BJ (cell line): Measurements from ENCODE around the gene IDS. TPM values are rescaled to one million over a fixed set of nuclear protein-coding genes. Genes with fewer than 3 reads are reported as not detected.

Source experiments
- CTCF ChIA-PET: fragments of 350-600 bp; formaldehyde crosslinking; extraction: SDS; loops from one replicate; lab custom pipeline; 2021; ENCODE audit warnings: antibody characterized with exemption, inconsistent platforms; lab: Yijun Ruan, JAX
- POLR2A ChIA-PET: fragments of 300-600 bp; sonication (Branson Sonifier 250); formaldehyde crosslinking; extraction: SDS; loops from one replicate; lab custom pipeline; 2021; ENCODE audit warnings: antibody characterized with exemption; lab: Charles Lee
- DNase-seq: peaks from one replicate; pipeline ENCODE4 v3.0.0-alpha.2; 2011; ENCODE audit warnings: low read depth
- H3K27me3 ChIP-seq: 2 replicates; pipeline ENCODE4 v1.6.0; 2011; ENCODE audit warnings: low read length; ENCODE audit not compliant: control insufficient read depth, insufficient read depth
- H3K36me3 ChIP-seq: 2 replicates; pipeline ENCODE4 v1.5.1; 2011; ENCODE audit warnings: low read length; ENCODE audit not compliant: control insufficient read depth, insufficient read depth
- H3K4me3 ChIP-seq: 2 replicates; pipeline ENCODE4 v1.5.1; 2011; ENCODE audit warnings: low read depth, mild to moderate bottlenecking, control low read depth, low read length
- polyA plus RNA-seq: library from polyadenylated mRNA; depleted of rRNA; stranded (reverse); fragments of >200 nt; gene quantifications from 2 replicates; pipeline ENCODE4 v1.2.3, GENCODE V29; 2011
- TF ChIP-seq, protein P1 (sequence below): IDR thresholded peaks from 2 replicates; pipeline ENCODE4 v1.5.1; 2011; ENCODE audit warnings: low read depth, mild to moderate bottlenecking, control low read depth, inconsistent platforms, low read length, moderate library complexity; ENCODE audit not compliant: insufficient read depth

The IDS gene
- polyA plus RNA-seq, 1 experiment, result 108 TPM

DNA sequence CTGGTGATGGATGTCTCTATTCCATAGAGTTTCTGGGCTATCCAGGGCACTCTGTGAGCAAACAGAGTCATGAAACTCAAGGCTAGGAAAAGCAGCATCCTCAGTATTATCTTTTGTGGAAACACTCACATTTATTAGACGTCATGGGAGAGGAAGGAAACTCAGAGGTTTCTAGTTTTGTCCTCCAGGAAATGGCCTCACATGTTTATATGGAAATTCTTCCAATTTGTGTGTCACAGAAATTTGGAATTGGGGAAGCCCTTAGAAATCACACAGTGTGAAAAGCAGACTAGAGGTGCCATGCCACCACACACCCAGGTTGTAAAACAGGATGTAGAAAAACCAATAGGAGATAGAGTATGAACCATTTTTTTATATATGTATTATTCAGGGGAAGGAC is 31.1 kb downstream of the IDS start:
- Histone ChIP-seq H3K36me3 (no peaks in the 10 kb centered on the region), H3K27me3 (no peaks in the 10 kb centered on the region), H3K4me3 (no peak overlapping the region)
- no peak for DNase-seq
- CTCF ChIA-PET, result no interaction called here
- TF ChIP-seq, protein P1, sequence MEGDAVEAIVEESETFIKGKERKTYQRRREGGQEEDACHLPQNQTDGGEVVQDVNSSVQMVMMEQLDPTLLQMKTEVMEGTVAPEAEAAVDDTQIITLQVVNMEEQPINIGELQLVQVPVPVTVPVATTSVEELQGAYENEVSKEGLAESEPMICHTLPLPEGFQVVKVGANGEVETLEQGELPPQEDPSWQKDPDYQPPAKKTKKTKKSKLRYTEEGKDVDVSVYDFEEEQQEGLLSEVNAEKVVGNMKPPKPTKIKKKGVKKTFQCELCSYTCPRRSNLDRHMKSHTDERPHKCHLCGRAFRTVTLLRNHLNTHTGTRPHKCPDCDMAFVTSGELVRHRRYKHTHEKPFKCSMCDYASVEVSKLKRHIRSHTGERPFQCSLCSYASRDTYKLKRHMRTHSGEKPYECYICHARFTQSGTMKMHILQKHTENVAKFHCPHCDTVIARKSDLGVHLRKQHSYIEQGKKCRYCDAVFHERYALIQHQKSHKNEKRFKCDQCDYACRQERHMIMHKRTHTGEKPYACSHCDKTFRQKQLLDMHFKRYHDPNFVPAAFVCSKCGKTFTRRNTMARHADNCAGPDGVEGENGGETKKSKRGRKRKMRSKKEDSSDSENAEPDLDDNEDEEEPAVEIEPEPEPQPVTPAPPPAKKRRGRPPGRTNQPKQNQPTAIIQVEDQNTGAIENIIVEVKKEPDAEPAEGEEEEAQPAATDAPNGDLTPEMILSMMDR, result no peak
- POLR2A ChIA-PET, result no interaction called here

DNA sequence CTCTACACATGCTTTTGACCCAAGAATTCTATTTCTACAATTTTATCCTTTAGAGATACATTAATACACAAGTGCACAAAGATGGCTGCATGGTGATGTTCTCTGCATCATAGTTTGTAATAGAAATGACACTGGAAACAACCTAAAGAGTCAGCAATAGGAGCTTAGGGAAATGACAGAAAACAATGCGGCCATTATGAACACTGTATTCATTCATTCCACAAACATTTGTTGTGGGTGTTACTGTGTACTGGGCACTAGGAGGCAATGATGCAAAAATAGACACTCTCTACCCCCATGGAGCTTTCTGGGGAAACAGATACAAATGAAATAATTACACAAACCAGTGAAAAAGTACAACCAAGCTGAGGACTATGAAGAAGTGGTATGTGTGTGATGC is 32.0 kb downstream of the IDS start:
- H3K36me3 ChIP-seq, result no peaks in the 10 kb centered on the region
- H3K4me3 ChIP-seq, result no peak overlapping the region
- CTCF ChIA-PET, result interaction anchor here (4.7 kb wide), 1 partner anchor 166 kb away, joined by 30 read pairs; no protein-coding TSS in a partner anchor
- DNase-seq, result no peak
- TF ChIP-seq, protein P1, result no peak
- no peaks in the 10 kb centered on the region for H3K27me3 ChIP-seq
- POLR2A ChIA-PET, result no interaction called here

DNA sequence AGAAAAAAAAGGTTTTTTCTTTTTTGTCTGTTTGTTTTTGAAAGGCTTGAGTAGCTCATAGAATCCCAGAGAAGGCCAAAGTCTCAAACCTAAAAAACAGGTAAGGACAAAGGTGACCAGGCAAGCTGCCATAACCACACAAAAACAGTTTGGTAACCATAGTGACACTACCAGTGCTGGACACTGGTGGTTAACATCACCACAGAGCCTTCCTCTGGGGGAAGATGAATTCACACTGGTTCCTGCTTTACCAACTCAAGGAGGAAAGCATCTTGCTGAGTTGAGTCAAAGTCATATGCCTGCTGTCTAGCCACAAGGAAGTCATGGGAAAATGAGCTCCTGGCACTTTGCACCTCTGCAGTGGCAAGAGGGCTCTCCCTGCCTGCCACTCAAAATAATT is 32.5 kb downstream of the IDS start:
- no peak for DNase-seq
- Histone ChIP-seq H3K36me3 (no peaks in the 10 kb centered on the region), H3K4me3 (no peak overlapping the region), H3K27me3 (no peaks in the 10 kb centered on the region)
- TF ChIP-seq, protein P1, result no peak
- CTCF ChIA-PET, result interaction anchor here (2.3 to 4.7 kb wide), 2 partner anchors 14 to 166 kb away, joined by 7 to 30 read pairs; no protein-coding TSS in a partner anchor
- POLR2A ChIA-PET, result no interaction called here

DNA sequence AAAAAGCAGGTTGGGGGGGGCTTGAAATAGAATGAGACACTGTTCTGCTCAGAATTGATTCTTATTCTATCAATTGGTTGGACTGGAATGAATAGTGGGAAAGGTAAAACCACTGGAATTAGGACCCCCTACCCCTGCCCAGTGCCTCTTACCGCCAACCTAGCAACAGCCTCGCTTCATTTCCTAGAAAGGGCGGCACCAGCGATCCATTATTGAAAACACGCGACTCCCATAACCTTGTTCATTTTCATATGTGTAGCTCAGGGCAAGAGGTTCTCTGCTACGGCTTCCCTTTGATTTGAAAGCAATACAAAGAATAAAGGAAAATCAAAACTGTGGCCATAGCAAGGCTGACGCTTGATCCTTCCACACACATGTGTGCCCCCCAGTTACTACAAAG is 33.7 kb downstream of the IDS start:
- DNase-seq, result no peak
- CTCF ChIA-PET, result interaction anchor here (0.6 to 4.7 kb wide), 21 partner anchors 9 to 1504 kb away, joined by 3 to 30 read pairs (median 3); no protein-coding TSS in a partner anchor

GRCh38 chrX:149470955-149471354 is 34.2 kb downstream of the IDS start:
- POLR2A ChIA-PET, result no interaction called here
- no peak for DNase-seq
- no peaks in the 10 kb centered on the region for H3K36me3 ChIP-seq
- TF ChIP-seq, protein P1, result peak; percentile 80
- H3K4me3 ChIP-seq, result peak overlapping the region; percentile 11; the same call in 1 of the 2 replicates
- CTCF ChIA-PET, result interaction anchor here (0.6 to 4.7 kb wide), 20 partner anchors 10 to 1422 kb away, joined by 3 to 30 read pairs (median 3); no protein-coding TSS in a partner anchor
- no peaks in the 10 kb centered on the region for H3K27me3 ChIP-seq

More for the DNA sequence above, 33.7 kb downstream of the IDS start:
- no peaks in the 10 kb centered on the region for H3K27me3 ChIP-seq
- POLR2A ChIA-PET, result no interaction called here
- no peak overlapping the region; the same call in 1 of the 2 replicates for H3K4me3 ChIP-seq
- H3K36me3 ChIP-seq, result no peaks in the 10 kb centered on the region
- TF ChIP-seq, protein P1, result no peak
